HepG2 (cell line): ENCODE data around the gene AGER. TPM values are rescaled to one million over a fixed set of nuclear protein-coding genes. Genes with fewer than 3 reads are reported as not detected.

Experiments used
- CENPBD1 ChIP-seq: sonication (generic); formaldehyde crosslinking; IDR thresholded peaks from 2 replicates; pipeline ENCODE4 v1.8.0; 2022; ENCODE audit warnings: missing genetic modification reagents, low read depth, mild to moderate bottlenecking, borderline replicate concordance
- CSRNP2 ChIP-seq: sonication (generic); formaldehyde crosslinking; conservative IDR thresholded peaks from 2 replicates; pipeline ENCODE4 v1.8.0; 2022; ENCODE audit warnings: low read depth, missing genetic modification reagents
- E2F2 ChIP-seq: sonication (generic); formaldehyde crosslinking; IDR thresholded peaks from 2 replicates; pipeline ENCODE4 v1.4.0; 2020; ENCODE audit warnings: missing genetic modification reagents, borderline replicate concordance
- HDAC6 ChIP-seq: fragments of 200-600 bp; sonication (generic); IDR thresholded peaks from 2 replicates; pipeline ENCODE4 v1.7.0; 2017; ENCODE audit warnings: mild to moderate bottlenecking, antibody characterized with exemption, low read length, low read depth
- HNF4A ChIP-seq: sonication (generic); formaldehyde crosslinking; IDR thresholded peaks from 2 replicates; pipeline ENCODE4 v1.4.0; 2020; ENCODE audit warnings: missing genetic modification reagents
- KLF16 ChIP-seq, 2 experiments: sonication (generic) in 1 of 2; formaldehyde crosslinking in 1 of 2; IDR thresholded peaks; 2 replicates each; pipeline versions ENCODE4 v1.6.1 to v1.8.0; 2016 to 2023; ENCODE audit warnings: missing genetic modification reagents in 2 of 2, missing compliant biosample characterization in 1 of 2
- MAX ChIP-seq: IDR thresholded peaks from 2 replicates; pipeline ENCODE4 v1.6.1; 2012; ENCODE audit warnings: inconsistent platforms
- NONO ChIP-seq, 2 experiments: fragments of 450-650 bp in 1 of 2; sonication (generic) in 1 of 2; formaldehyde crosslinking in 1 of 2; IDR thresholded peaks in 1 of 2; conservative IDR thresholded peaks in 1 of 2; 2 replicates each; pipeline versions ENCODE4 v1.6.1 to v1.8.0; 2017 to 2022; ENCODE audit warnings: mild to moderate bottlenecking in 1 of 2, missing genetic modification reagents in 1 of 2, moderate library complexity in 1 of 2
- NR2C2 ChIP-seq: sonication (generic); formaldehyde crosslinking; IDR thresholded peaks from 2 replicates; pipeline ENCODE4 v1.4.0; 2020; ENCODE audit warnings: missing genetic modification reagents, mild to moderate bottlenecking, moderate library complexity, borderline replicate concordance
- PATZ1 ChIP-seq: sonication (generic); formaldehyde crosslinking; IDR thresholded peaks from 2 replicates; pipeline ENCODE4 v1.4.0; 2020; ENCODE audit warnings: missing genetic modification reagents
- RFX1 ChIP-seq: fragments of 450-650 bp; IDR thresholded peaks from 2 replicates; pipeline ENCODE4 v1.6.1; 2017
- SIX4 ChIP-seq: sonication (generic); formaldehyde crosslinking; IDR thresholded peaks from 2 replicates; pipeline ENCODE4 v1.4.0; 2020; ENCODE audit warnings: missing genetic modification reagents
- SMARCE1 ChIP-seq: fragments of 450-650 bp; IDR thresholded peaks from 2 replicates; pipeline ENCODE4 v1.6.1; 2017; ENCODE audit warnings: borderline replicate concordance
- SNAI1 ChIP-seq: sonication (generic); formaldehyde crosslinking; IDR thresholded peaks from 2 replicates; pipeline ENCODE4 v1.5.0; 2020; ENCODE audit warnings: mild to moderate bottlenecking, missing genetic modification reagents, borderline replicate concordance
- TIGD3 ChIP-seq: sonication (generic); formaldehyde crosslinking; IDR thresholded peaks from 2 replicates; pipeline ENCODE4 v1.5.1; 2020; ENCODE audit warnings: mild to moderate bottlenecking, missing genetic modification reagents, borderline replicate concordance
- ZNF205 ChIP-seq: IDR thresholded peaks from 2 replicates; pipeline ENCODE4 v1.6.1; 2018; ENCODE audit warnings: missing biosample characterization, missing genetic modification reagents
- ZNF660 ChIP-seq: sonication (generic); formaldehyde crosslinking; IDR thresholded peaks from 2 replicates; pipeline ENCODE4 v1.5.1; 2020; ENCODE audit warnings: mild to moderate bottlenecking, low read depth, missing genetic modification reagents, borderline replicate concordance
- ZNF674 ChIP-seq: sonication (generic); formaldehyde crosslinking; IDR thresholded peaks from 2 replicates; pipeline ENCODE4 v1.5.0; 2020; ENCODE audit warnings: low read depth, mild to moderate bottlenecking, missing genetic modification reagents
- ZNF878 ChIP-seq: sonication (generic); formaldehyde crosslinking; IDR thresholded peaks from 2 replicates; pipeline ENCODE4 v1.8.1; 2023; ENCODE audit warnings: mild to moderate bottlenecking, missing genetic modification reagents, moderate library complexity
- polyA plus RNA-seq, 8 experiments: library from polyadenylated mRNA; depleted of rRNA in 3 of 8; stranded (reverse) in 7 of 8; unstranded in 1 of 8; fragments of >200 nt; fragmentation: Illumina TruSeq in 4 of 8; extraction: Trizol in 4 of 8; gene quantifications; 2 replicates each; pipeline versions ENCODE4 v1.2.1 to v1.2.3, GENCODE V29; 2011 to 2016; ENCODE audit warnings: low read depth in 4 of 8, missing spikeins in 1 of 8, mixed read lengths in 1 of 8; ENCODE audit not compliant: insufficient read depth in 1 of 8
- total RNA-seq, 5 experiments: library from RNA; depleted of rRNA; stranded (reverse); fragments of >200 nt; fragmentation: Illumina TruSeq; extraction: Trizol; gene quantifications; 2 replicates each; pipeline ENCODE4 v1.2.3, GENCODE V29; 2016; ENCODE audit warnings: low read depth in 1 of 5

AGER gene
- total and polyA plus RNA-seq, 2 of the 13 experiments (the other 11 are each of a cell fraction or from before 2014, with no cell fraction given): 1.9 to 5.1 TPM

- TF ChIP-seq SIX4 (no peak), ZNF674 (no peak), CENPBD1 (CRISPR knock-in tag) (no peak), ZNF205 (CRISPR knock-in tag) (no peak; the same call in 1 of the 2 replicates), PATZ1 (peak; percentile 24; the same call in 1 of the 2 replicates), CSRNP2 (CRISPR knock-in tag) (no peak), HNF4A (CRISPR knock-in tag) (peak; percentile 77), KLF16 (CRISPR knock-in tag; IDR thresholded peaks at IDR 0.05) (no peak), E2F2 (no peak), MAX (peak; percentile 70; the same call in 1 of the 2 replicates), SNAI1 (CRISPR knock-in tag) (no peak), TIGD3 (CRISPR knock-in tag) (no peak), ZNF878 (no peak), NONO (IDR thresholded peaks at IDR 0.05) (no peak), NONO (CRISPR knock-in tag; conservative IDR thresholded peaks at IDR 0.05) (no peak), ZNF660 (no peak), SMARCE1 (no peak), HDAC6 (no peak), NR2C2 (CRISPR knock-in tag) (0 out of 2 replicates have a peak, but pooled peaks have one; percentile 12), RFX1 (peak; percentile 99)
Measured at GRCh38 chr6:32177788-32178546, 6.1 kb downstream of the AGER start, which contains the start of gene RNF5 (continued).
